ENCODE data around the gene RBM34. TPM values are rescaled to one million over a fixed set of nuclear protein-coding genes. Genes with fewer than 3 reads are reported as not detected.

Gene RBM34
- total RNA-seq, 4 donors from 2014 or later = 13.1 to 56.7 (median 29.7) TPM

DNA sequence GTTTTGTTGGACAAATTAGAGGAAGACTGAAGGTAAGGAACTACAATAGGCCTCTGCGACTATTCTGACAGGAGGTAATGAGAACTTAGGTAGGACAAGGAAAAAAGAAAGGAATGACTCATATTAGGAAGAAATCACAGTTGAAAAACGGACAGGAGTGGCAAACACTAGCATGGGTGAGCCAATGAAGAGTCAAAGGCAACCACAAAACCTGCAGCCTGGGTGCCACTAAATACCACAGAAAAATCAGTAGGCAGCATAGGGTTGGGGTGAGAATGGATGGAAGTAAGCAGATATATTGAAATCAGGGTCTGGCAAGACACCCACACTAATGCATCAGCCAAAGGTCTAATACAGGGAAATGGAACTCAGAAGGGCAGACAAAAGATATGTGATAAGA lies 10.0 kb downstream of the RBM34 start:
- in situ Hi-C loops (cut with MboI; ENCODE audit: low pct_ligation_motif_present in 1 of 4, low pct_unique_long_range_greater_than_20kb in 1 of 4, low sequenced_read_pairs in 3 of 4) (no loop called here), intact Hi-C loops (cut with DNase I; ENCODE audit: low total_unique reads) (no loop called here)
- no peak for DNase-seq
- WGBS, 2 donors (ENCODE audit: low coverage in 1 of 2) = 77 to 100% methylated on average over 1 to 2 of the region's 2 CpGs
- no peak overlapping the region for H3K27ac ChIP-seq
- no peaks in the 10 kb centered on the region for H3K27me3 ChIP-seq
- H3K9me3 ChIP-seq = no peaks in the 10 kb centered on the region
- no peak for TF ChIP-seq POLR2A (IDR thresholded peaks at IDR 0.05)
- TF ChIP-seq EP300 (IDR thresholded peaks at IDR 0.05; ENCODE audit: low read depth) = no peak
- no peak for TF ChIP-seq POLR2AphosphoS5 (IDR thresholded peaks at IDR 0.05)
- TF ChIP-seq, protein P1, sequence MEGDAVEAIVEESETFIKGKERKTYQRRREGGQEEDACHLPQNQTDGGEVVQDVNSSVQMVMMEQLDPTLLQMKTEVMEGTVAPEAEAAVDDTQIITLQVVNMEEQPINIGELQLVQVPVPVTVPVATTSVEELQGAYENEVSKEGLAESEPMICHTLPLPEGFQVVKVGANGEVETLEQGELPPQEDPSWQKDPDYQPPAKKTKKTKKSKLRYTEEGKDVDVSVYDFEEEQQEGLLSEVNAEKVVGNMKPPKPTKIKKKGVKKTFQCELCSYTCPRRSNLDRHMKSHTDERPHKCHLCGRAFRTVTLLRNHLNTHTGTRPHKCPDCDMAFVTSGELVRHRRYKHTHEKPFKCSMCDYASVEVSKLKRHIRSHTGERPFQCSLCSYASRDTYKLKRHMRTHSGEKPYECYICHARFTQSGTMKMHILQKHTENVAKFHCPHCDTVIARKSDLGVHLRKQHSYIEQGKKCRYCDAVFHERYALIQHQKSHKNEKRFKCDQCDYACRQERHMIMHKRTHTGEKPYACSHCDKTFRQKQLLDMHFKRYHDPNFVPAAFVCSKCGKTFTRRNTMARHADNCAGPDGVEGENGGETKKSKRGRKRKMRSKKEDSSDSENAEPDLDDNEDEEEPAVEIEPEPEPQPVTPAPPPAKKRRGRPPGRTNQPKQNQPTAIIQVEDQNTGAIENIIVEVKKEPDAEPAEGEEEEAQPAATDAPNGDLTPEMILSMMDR (IDR thresholded peaks at IDR 0.05) = no peak
- H3K4me1 ChIP-seq = peaks cover 0 to 3% (median under 1%) of the 10 kb centered on the region in 4 donors
- H3K36me3 ChIP-seq = peaks cover 0 to 79% (median 24%) of the 10 kb centered on the region in 4 donors
- H3K4me3 ChIP-seq = no peak overlapping the region

GRCh38 chr1:235149824-235150223 lies 11.2 kb downstream of the RBM34 start:
- 85 to 87% methylated on average over 7 to 9 of the region's 9 CpGs for WGBS, 2 donors (ENCODE audit: low coverage in 1 of 2)
- intact Hi-C loops (cut with DNase I; ENCODE audit: low total_unique reads) = no loop called here
- in situ Hi-C loops (cut with MboI; ENCODE audit: low pct_ligation_motif_present in 1 of 4, low pct_unique_long_range_greater_than_20kb in 1 of 4, low sequenced_read_pairs in 3 of 4) = no loop called here

GRCh38 chr1:235147269-235147668 lies 13.8 kb downstream of the RBM34 start:
- TF ChIP-seq POLR2AphosphoS5 (IDR thresholded peaks at IDR 0.05) = no peak
- no peak for TF ChIP-seq EP300 (IDR thresholded peaks at IDR 0.05; ENCODE audit: low read depth)
- TF ChIP-seq POLR2A (IDR thresholded peaks at IDR 0.05) = no peak
- TF ChIP-seq, protein P1 (IDR thresholded peaks at IDR 0.05) = no peak
- WGBS, 2 donors (ENCODE audit: low coverage in 1 of 2) = 90 to 92% methylated on average over 2 to 4 of the region's 4 CpGs
- in situ Hi-C loops (cut with MboI; ENCODE audit: low pct_ligation_motif_present in 1 of 4, low pct_unique_long_range_greater_than_20kb in 1 of 4, low sequenced_read_pairs in 3 of 4) = no loop called here
- no peaks in the 10 kb centered on the region for H3K9me3 ChIP-seq
- no peak overlapping the region for H3K27ac ChIP-seq
- no peaks in the 10 kb centered on the region for H3K4me1 ChIP-seq
- intact Hi-C loops (cut with DNase I; ENCODE audit: low total_unique reads) = no loop called here
- no peak for DNase-seq
- no peaks in the 10 kb centered on the region for H3K27me3 ChIP-seq
- H3K36me3 ChIP-seq = peaks cover 0 to 79% (median 15%) of the 10 kb centered on the region in 4 donors
- H3K4me3 ChIP-seq = no peak overlapping the region

More at GRCh38 chr1:235149824-235150223, 11.2 kb downstream of the RBM34 start:
- no peaks in the 10 kb centered on the region for H3K4me1 ChIP-seq
- no peak for DNase-seq
- TF ChIP-seq, protein P1 (IDR thresholded peaks at IDR 0.05) = no peak
- TF ChIP-seq POLR2A (IDR thresholded peaks at IDR 0.05) (no peak), POLR2AphosphoS5 (IDR thresholded peaks at IDR 0.05) (no peak), EP300 (IDR thresholded peaks at IDR 0.05; ENCODE audit: low read depth) (no peak)
- H3K4me3 ChIP-seq = no peak overlapping the region
- no peaks in the 10 kb centered on the region for H3K9me3 ChIP-seq
- no peak overlapping the region for H3K27ac ChIP-seq
- H3K27me3 ChIP-seq = no peaks in the 10 kb centered on the region
- peaks cover 0 to 85% (median 24%) of the 10 kb centered on the region in 4 donors for H3K36me3 ChIP-seq

DNA sequence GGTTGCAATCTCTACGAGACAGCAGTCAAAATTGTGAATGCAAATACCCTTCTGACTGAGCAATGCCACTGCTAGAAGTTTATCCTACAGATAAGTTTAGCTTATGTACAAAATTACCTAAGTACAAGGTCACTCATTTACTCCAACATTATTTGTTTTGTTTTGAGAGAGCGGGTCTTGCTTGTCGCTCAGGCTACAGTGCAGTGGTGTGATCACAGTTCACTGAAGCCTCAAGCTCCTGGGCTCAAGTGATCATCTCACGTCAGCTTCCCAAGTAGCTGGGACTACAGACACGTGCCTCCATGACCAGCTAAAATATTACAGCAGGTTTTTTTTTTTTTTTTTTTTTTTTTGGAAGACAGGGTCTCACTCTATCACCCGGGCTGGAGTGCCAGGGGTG lies 15.4 kb downstream of the RBM34 start:
- Histone ChIP-seq H3K4me3 (no peak overlapping the region), H3K4me1 (no peaks in the 10 kb centered on the region), H3K27me3 (no peaks in the 10 kb centered on the region), H3K36me3 (peaks cover 0 to 73% (median 14%) of the 10 kb centered on the region in 4 donors), H3K9me3 (no peaks in the 10 kb centered on the region), H3K27ac (no peak overlapping the region)
- TF ChIP-seq EP300 (IDR thresholded peaks at IDR 0.05; ENCODE audit: low read depth) (no peak), POLR2A (IDR thresholded peaks at IDR 0.05) (no peak), POLR2AphosphoS5 (IDR thresholded peaks at IDR 0.05) (no peak)
- TF ChIP-seq, protein P1 (IDR thresholded peaks at IDR 0.05) = no peak
- in situ Hi-C loops (cut with MboI; ENCODE audit: low pct_ligation_motif_present in 1 of 4, low pct_unique_long_range_greater_than_20kb in 1 of 4, low sequenced_read_pairs in 3 of 4) (no loop called here), intact Hi-C loops (cut with DNase I; ENCODE audit: low total_unique reads) (no loop called here)
- no peak for DNase-seq
- WGBS, 2 donors (ENCODE audit: low coverage in 1 of 2) = 84 to 89% methylated on average over 3 to 6 of the region's 6 CpGs

Data from transverse colon (tissue), 4 donors.